GM18868 (cell line): ENCODE data around the gene PAX2.
"Not testable (repeated sequence)": the region's sequence is repeated elsewhere in the genome, so short reads cannot be mapped to it uniquely, and the experiment has no call there.

ENCODE experiments used
- ATAC-seq: cut with Tn5 transposase; IDR thresholded peaks from one replicate; pipeline ENCODE4 v1.9.1; 2021; ENCODE audit warnings: mild to moderate bottlenecking, moderate library complexity; ENCODE audit not compliant: unreplicated experiment

The PAX2 gene

GRCh38 chr10:100744987-100745881, at the start of gene PAX2:
TSS of gene PAX2 (plus strand) at chr10:100745582. CDS start at chr10:100746261, 679 bp downstream.
- ATAC-seq: no peak

GRCh38 chr10:100696477-100696901, 48.9 kb upstream of the PAX2 start:
- ATAC-seq: no peak

DNA sequence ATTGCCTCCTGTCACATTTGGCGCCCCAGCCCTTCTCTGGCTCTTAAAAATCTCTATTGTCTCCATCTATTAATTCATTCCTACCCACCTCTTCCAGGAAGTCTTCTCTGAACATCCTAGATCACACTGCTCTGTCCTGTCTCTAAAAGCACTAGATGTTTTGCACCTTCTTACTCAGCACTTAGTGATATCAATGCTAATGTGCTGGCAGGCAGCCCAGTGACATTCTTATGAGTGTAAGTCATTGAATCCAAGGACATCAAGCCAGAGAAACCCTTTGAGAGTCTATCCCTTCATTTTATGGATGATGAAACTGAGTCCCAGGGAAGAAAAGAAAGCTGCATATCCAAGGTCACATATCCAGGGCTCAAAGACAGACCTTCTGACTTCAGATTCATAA, 48.3 kb upstream of the PAX2 start:
- no peak for ATAC-seq

DNA sequence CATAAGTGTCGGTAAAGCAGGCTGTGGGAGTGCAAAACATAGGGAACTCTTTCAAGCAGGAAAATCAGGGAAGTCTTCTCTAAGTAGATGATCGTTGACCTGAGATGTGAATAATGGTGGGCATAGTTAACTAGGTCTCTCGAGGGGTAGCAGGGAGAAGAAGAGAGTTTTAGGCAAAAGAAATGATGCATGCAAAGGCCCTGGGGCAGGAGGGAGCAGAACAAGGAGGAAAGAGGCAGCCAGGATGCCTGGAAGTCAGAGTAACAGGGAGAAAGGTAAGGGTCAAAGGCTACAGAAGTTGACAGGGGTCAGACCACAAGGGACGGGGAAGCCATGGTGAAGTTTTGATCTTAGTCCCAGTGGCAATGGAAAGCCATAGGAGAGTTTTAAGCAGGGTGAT, 47.8 kb upstream of the PAX2 start:
- no peak for ATAC-seq

- ATAC-seq: not testable (repeated sequence)
These were observed 43.7 kb upstream of the PAX2 start for GRCh38 chr10:100701704-100702103.

DNA sequence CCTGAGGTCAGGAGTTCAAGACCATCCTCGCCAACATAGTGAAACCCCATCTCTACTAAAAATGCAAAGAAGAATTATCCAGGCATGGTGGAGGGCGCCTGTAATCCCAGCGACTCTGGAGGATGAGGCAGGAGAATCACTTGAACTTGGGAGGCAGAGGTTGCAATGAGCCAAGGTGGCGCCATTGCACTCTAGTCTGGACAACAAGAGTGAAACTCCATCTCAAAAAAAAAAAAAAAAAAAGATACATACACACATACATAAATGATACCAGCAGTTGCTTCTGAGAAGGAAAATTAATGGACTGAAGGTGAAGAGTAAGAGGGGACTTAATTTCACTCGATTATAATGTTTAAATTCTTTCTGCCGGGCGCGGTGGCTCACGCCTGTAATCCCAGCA, 40.2 kb upstream of the PAX2 start:
- ATAC-seq: no peak

- ATAC-seq: no peak
These were observed 38.0 kb upstream of the PAX2 start for GRCh38 chr10:100707261-100707848.

DNA sequence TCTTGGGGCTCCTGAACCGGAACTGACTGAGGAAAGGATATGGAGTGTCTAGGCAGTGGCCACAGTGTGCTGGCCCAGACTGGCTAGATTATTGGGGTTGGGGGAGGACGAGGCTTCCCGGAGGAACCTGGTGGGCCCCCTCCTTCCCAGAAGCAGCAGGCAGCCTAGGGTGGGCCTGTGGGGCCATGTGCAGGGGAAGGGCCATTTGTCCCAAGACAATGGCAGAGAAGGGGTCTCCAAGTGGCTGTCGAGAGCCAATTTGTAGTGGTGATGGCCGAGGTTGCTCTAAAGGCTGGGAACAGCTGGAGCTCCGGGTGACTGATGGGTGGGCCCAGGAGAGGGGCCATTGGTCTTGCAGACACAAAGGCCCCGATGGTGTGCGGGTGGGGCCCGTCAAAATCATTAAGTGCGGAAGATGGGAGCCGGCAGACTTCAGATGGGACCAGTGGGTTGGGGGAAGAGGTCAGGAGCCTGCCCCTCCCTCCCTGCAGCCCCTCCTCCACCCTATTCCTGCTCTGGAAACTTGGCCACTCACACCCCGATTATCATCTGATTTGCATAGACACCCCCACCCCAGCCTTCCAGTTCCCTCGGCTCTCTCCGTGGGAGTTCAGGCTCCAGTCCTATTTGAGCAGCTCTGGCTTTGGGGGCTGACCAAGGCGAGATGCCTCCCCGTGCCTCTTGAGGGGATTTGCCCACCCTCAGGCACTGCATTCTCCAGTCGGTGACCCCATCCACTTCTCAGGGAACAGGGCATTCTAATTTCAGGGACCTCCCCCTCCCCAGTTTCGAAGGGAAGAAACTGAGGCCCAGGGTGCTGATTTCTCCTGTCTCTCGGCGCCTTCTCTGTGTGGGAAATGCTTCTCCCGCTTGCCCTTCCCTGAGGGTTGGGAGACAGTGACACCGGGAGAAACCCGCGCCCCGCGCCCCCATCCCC, 36.0 kb upstream of the PAX2 start:
- ATAC-seq: no peak

DNA sequence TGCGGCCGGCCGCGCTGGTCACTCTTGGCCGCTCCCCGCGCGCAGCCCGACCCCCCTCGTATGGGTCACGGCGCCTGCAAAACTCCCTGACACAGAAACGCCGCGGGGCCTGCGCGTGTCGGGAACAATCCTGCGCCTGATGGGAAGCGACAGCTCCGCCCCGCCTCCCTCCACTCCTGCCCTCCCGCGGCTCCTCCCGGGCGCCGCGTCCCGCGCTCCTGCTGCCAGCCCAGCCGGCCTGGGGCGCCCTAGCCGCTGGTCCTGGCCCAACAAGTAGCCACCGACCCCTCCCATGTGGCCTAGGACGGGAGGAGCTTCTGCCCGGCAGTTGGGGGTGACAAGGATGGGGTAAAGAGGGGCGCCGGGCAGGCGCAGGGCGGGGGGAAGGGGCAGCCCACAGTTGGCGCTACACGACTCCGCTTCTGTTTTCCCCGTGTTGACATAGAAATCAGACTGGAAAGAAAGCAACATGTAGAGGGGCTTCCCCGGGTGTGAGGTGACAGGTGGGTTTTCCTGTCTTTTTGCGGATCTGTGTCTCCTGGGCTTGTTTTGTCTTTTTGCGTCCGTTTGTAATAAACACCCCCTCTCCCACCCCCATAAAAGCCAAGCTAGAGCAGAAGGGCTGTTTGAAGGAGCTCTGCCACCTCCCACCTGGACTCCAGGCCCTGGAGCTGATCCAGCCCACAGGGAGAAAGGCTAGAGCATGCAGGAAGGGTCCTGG, 35.1 kb upstream of the PAX2 start:
- ATAC-seq: no peak

DNA sequence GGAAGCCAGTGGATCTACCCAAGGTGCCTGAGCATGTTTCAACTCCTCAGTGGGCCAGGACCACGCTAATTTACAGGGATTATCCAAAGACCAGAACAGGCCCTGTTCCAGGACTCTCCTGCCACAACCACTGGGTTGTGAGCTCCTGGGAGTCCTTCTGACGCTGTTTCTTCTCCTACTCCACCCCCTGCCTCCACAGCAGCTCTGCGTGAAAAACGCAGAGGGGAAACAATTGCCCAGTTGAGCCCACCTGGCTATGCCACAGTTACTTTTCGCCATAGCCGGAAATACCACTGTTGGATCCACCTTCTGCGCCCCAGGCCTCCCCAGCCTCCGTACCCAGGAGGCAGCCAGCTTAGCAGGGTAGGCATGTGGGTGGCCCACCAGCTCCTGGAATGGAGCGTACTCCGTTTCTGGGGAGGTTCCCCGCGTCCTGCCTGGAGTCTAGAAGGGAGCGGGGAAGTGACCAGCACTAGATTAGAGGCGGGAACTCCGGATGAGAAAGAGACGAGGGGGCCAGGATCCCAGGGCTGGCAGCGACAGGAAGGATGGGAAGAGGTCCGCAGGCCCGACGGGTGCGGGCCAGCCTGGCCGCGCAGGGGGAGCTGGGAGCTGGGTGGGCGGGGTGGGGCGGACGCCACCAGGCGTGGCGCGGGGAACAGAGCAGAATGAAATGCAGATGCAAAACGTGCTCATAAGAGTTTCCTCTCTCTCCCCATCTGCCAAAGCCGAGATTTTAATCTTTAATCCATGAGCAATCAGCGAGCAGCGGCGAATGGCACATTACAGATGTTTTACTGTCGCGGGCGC, 32.1 kb upstream of the PAX2 start:
- ATAC-seq: no peak

DNA sequence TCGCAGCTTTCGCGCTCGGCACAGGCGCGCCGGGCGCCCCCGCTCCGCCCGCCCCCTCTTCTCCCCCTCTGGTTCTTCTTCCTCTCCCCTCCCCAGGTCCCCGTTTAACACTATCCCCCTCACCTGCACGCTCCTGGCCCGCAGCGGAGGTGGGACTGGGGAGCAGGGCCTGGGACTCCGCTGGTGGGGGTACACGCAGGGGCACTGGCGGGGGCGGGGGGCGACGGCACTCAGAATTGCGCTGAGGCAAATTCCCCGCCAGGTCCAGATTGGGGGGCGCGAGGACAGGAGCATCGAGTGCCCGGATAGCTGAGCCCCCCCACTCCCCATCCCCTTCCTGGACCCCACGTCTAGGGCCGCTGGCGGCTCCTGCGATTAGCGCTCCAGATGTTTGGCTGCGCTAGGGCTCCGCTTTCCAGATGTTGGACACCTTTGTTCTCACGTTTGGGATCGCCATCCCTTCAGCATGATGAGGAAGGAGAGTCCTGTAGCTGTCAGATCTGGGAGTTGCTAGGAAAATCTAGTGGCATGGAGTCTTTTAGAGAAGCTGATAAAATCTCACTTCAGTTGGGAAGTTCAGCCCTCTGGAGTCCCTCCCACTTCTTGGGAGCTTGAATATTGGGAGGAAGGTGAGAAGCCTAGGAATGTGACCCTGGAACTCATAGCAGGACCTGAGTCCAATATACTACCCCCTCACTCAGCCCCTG, 31.4 kb upstream of the PAX2 start:
- no peak for ATAC-seq

GRCh38 chr10:100714566-100714950, 30.8 kb upstream of the PAX2 start:
- ATAC-seq: no peak

DNA sequence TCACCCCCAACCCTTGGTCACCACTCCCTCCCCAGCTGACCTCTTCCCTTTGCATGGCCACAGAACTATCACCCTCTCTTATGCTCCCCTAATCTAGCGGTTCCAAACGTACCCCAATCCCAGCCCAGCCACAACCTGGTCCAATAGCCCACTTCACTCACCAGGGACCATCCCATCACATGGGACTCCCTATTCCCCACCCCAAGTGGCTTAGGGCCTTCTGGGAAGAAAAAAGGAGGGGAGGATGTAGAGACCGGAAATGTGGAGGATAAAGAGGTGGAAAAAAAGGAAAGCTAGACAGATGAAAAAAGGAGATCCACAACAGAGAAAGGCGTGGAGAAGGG, 30.3 kb upstream of the PAX2 start:
- no peak for ATAC-seq

GRCh38 chr10:100715445-100716385, 29.7 kb upstream of the PAX2 start:
- ATAC-seq: no peak

- no peak for ATAC-seq
These were observed 28.2 kb upstream of the PAX2 start for GRCh38 chr10:100717166-100717565.

GRCh38 chr10:100718197-100718742, 27.1 kb upstream of the PAX2 start:
- ATAC-seq: no peak

DNA sequence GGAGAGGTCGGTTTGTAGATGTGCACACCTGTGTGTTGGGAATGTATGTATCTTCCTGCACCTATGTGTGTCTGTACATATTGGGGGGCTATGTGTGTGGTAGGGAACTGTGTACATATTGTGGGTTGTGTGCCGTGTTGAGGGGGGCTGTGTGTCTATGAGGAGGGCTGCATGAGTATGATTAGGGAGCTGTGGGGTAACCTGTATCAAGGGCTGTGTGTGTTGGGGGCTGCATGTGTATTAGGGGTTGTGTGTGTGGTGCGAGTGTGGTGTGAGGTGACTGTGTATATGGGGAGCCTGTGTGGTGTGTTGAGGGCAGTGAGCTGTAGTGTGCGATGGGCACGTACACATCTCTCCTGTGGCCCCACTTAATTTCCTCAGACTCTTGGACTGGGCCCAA, 22.2 kb upstream of the PAX2 start:
- no peak for ATAC-seq
